HG03175 (cell line): ENCODE measurements around the gene CSF1R.
"Not testable (repeated sequence)": the region's sequence is repeated elsewhere in the genome, so short reads cannot be mapped to it uniquely, and the experiment has no call there.

Experiments used
- ATAC-seq: cut with Tn5 transposase; IDR thresholded peaks from one replicate; pipeline ENCODE4 v1.9.1; 2021; ENCODE audit warnings: mild to moderate bottlenecking, moderate library complexity; ENCODE audit not compliant: unreplicated experiment

CSF1R gene

GRCh38 chr5:150105928-150106615 is 19.7 kb upstream of the CSF1R start:
- no peak for ATAC-seq

- no peak for ATAC-seq
These were observed 18.2 kb upstream of the CSF1R start for GRCh38 chr5:150104550-150104870.

GRCh38 chr5:150103678-150104549 is 17.6 kb upstream of the CSF1R start:
- no peak for ATAC-seq

GRCh38 chr5:150101023-150101422 is 14.7 kb upstream of the CSF1R start:
- no peak for ATAC-seq

- no peak for ATAC-seq
These were observed 10.8 kb upstream of the CSF1R start for GRCh38 chr5:150097152-150097551.

GRCh38 chr5:150092159-150092787 is 5.9 kb upstream of the CSF1R start:
- ATAC-seq, result no peak

GRCh38 chr5:150085191-150085912 is 1.0 kb downstream of the CSF1R start:
- ATAC-seq, result no peak

GRCh38 chr5:150084754-150085153 is 1.6 kb downstream of the CSF1R start:
- not testable (repeated sequence) for ATAC-seq

GRCh38 chr5:150082889-150083288 is 3.5 kb downstream of the CSF1R start:
- no peak for ATAC-seq

GRCh38 chr5:150082374-150082773 is 4.0 kb downstream of the CSF1R start:
- peak; percentile 18 for ATAC-seq

- ATAC-seq, result peak; percentile 71
These were observed 4.6 kb downstream of the CSF1R start for GRCh38 chr5:150081541-150082283.

GRCh38 chr5:150080696-150081435 is 5.5 kb downstream of the CSF1R start:
- no peak for ATAC-seq

GRCh38 chr5:150079909-150080461 is 6.4 kb downstream of the CSF1R start:
- ATAC-seq, result no peak

GRCh38 chr5:150078802-150079689 is 7.3 kb downstream of the CSF1R start:
- ATAC-seq, result no peak

GRCh38 chr5:150077996-150078801 is 8.2 kb downstream of the CSF1R start:
- ATAC-seq, result no peak

- no peak for ATAC-seq
These were observed 9.3 kb downstream of the CSF1R start for GRCh38 chr5:150077060-150077459.

GRCh38 chr5:150075806-150076205 is 10.5 kb downstream of the CSF1R start:
- ATAC-seq, result no peak

- ATAC-seq, result no peak
These were observed 11.1 kb downstream of the CSF1R start for GRCh38 chr5:150075233-150075632.
